ENCODE data around the gene ZNF281. TPM values are rescaled to one million over a fixed set of nuclear protein-coding genes. Genes with fewer than 3 reads are reported as not detected.

Gene ZNF281
- total RNA-seq, 1 donor from 2014 or later: 8.7 TPM

Other genes starting within 250 kb of the ZNF281 start
- 0.11 TPM for gene KIF14, start 210.7 kb upstream of the ZNF281 start, total RNA-seq